T-cell (primary cell): Measurements from ENCODE around the gene ZNF664. TPM values are rescaled to one million over a fixed set of nuclear protein-coding genes. Genes with fewer than 3 reads are reported as not detected.

Source experiments
- ATAC-seq, 4 experiments: fragments of 200-7000 bp in 3 of 4; fragments of 150-1000 bp in 1 of 4; cut with Tn5 transposase; replicated peaks in 1 of 4; 1 replicate in 3 of 4; 2 replicates in 1 of 4; pipeline ENCODE4 v1.10.0; 2021; ENCODE audit warnings: moderate library complexity in 3 of 4, mild to moderate bottlenecking in 2 of 4, moderate number of reproducible peaks in 1 of 4
- CTCF ChIA-PET, 2 donors: fragments of 300-600 bp; sonication (Branson Sonifier 250); formaldehyde crosslinking; loops; one replicate each; lab custom pipeline; 2022; ENCODE audit warnings: antibody characterized with exemption in 2 of 2; lab: Charles Lee
- POLR2A ChIA-PET, 2 donors: fragments of 300-600 bp; sonication (Branson Sonifier 250); formaldehyde crosslinking; loops; one replicate each; lab custom pipeline; 2022; ENCODE audit warnings: antibody characterized with exemption in 2 of 2; lab: Charles Lee
- DNase-seq, 35 experiments: peaks; one replicate each; pipeline versions ENCODE4 v3.0.0 to v3.0.0-alpha.2; 2013 to 2023
- H3K27ac ChIP-seq: one replicate; pipeline ENCODE4 v1.5.1; 2013; ENCODE audit warnings: low read length
- H3K27me3 ChIP-seq, 2 experiments: replicated peaks in 1 of 2; 1 replicate in 1 of 2; 2 replicates in 1 of 2; pipeline versions ENCODE4 v1.6.1 to v1.7.0; 2013; ENCODE audit warnings: low read length in 1 of 2, mixed read lengths in 1 of 2; ENCODE audit not compliant: control insufficient read depth in 2 of 2, insufficient read depth in 2 of 2; ENCODE audit errors: extremely low read depth in 1 of 2
- H3K36me3 ChIP-seq, 2 donors: 1 replicate in 1 of 2; 2 replicates in 1 of 2; pipeline versions ENCODE4 v1.6.1 to v1.7.0; 2013; ENCODE audit warnings: low read length in 1 of 2; ENCODE audit not compliant: control insufficient read depth in 2 of 2, insufficient read depth in 1 of 2; ENCODE audit errors: extremely low read depth in 1 of 2
- H3K4me1 ChIP-seq, 2 experiments: 1 replicate in 1 of 2; 2 replicates in 1 of 2; pipeline versions ENCODE4 v1.6.1 to v1.7.0; 2013; ENCODE audit warnings: low read length in 2 of 2, mixed read lengths in 1 of 2; ENCODE audit not compliant: insufficient read depth in 2 of 2, control insufficient read depth in 1 of 2; ENCODE audit errors: extremely low read depth in 1 of 2
- H3K4me3 ChIP-seq, 2 donors: 1 replicate in 1 of 2; 2 replicates in 1 of 2; pipeline versions ENCODE4 v1.5.1 to v1.7.0; 2013; ENCODE audit warnings: mild to moderate bottlenecking in 2 of 2, low read length in 1 of 2, moderate library complexity in 1 of 2; ENCODE audit not compliant: control insufficient read depth in 1 of 2; ENCODE audit errors: extremely low read depth in 1 of 2
- H3K9me3 ChIP-seq: 2 replicates; pipeline ENCODE4 v1.7.0; 2013
- H3K27ac Mint-ChIP-seq, 2 donors: one replicate each; pipeline ENCODE4 v1.8.0; 2020 to 2021; ENCODE audit warnings: mild to moderate bottlenecking in 2 of 2, mixed read lengths in 2 of 2
- H3K27me3 Mint-ChIP-seq, 2 donors: one replicate each; pipeline ENCODE4 v1.8.0; 2021 to 2022; ENCODE audit warnings: mixed read lengths in 2 of 2
- H3K36me3 Mint-ChIP-seq: one replicate; pipeline ENCODE4 v1.8.0; 2021; ENCODE audit warnings: mixed read lengths
- H3K4me1 Mint-ChIP-seq, 3 donors: one replicate each; pipeline ENCODE4 v1.8.0; 2020 to 2022; ENCODE audit warnings: mixed read lengths in 3 of 3, mild to moderate bottlenecking in 1 of 3
- H3K4me3 Mint-ChIP-seq, 3 donors: one replicate each; pipeline ENCODE4 v1.8.0; 2020 to 2022; ENCODE audit warnings: mild to moderate bottlenecking in 3 of 3, mixed read lengths in 3 of 3, moderate library complexity in 3 of 3
- H3K9me3 Mint-ChIP-seq, 3 donors: one replicate each; pipeline ENCODE4 v1.8.0; 2020 to 2022; ENCODE audit warnings: mixed read lengths in 3 of 3
- WGBS: methylation state at CpG from one replicate; pipeline ENCODE4 v1.1.5; 2013; ENCODE audit warnings: missing lambda C conversion rate; ENCODE audit not compliant: insufficient coverage; 5-methylcytosine and 5-hydroxymethylcytosine counted together
- total RNA-seq, 35 experiments: library from RNA in 6 of 35; stranded (reverse) in 6 of 35; fragments of 120-200 nt in 1 of 35; gene quantifications; one replicate each; pipeline versions ENCODE4 v1.2.1 to v1.2.4 and lab custom pipeline; 2013 to 2026

Gene ZNF664
- total RNA-seq, 5 donors from 2014 or later (not counting 1 experiment from before 2014, with no cell fraction given), result 30.6 to 58.2 (median 56.1) TPM

DNA sequence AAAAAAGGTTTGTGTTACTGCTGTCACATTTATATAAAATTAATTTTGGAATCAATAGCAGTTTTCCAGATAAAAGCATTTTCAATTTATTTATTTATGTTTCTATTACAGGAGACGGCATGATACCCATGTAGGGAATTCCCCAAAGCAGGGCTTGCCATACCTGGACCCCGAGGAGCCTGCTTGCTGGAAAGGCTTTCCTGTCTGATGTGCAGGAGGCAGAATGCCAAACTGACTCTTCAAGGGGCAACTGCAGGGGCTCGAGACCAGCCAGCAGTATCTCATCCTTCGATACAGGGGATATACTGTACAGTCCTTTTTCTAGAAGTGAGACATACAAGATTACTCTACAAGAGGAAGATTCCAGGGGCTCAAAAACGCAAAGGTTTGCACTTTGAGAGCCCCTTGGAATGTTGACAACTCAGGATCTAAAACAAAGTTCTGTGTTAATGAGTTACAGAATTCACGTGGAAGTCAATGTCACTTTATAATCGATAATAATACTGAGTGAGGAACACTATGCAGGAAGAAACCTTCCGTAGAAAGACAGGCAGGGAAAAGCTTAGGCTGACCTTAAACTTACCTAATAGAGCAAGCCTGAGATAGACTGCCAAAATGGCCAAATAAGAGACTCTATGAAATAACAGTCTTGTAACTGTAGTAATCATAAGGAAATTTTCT is 38.6 kb downstream of the ZNF664 start:
- DNase-seq (no peak), ATAC-seq (no peak)
- no peaks in the 10 kb centered on the region for H3K9me3 ChIP-seq
- H3K4me3 Mint-ChIP-seq, result no peak overlapping the region
- no peak overlapping the region for H3K4me3 ChIP-seq
- H3K36me3 Mint-ChIP-seq, result peaks cover 41% of the 10 kb centered on the region
- H3K4me1 ChIP-seq, result peaks cover 9 to 10% of the 10 kb centered on the region in 2 experiments
- CTCF ChIA-PET, result no interaction called here
- no peak overlapping the region for H3K27ac ChIP-seq
- no peaks in the 10 kb centered on the region for H3K27me3 ChIP-seq
- H3K9me3 Mint-ChIP-seq, result no peaks in the 10 kb centered on the region
- no peak overlapping the region for H3K27ac Mint-ChIP-seq
- peaks cover 0 to 29% of the 10 kb centered on the region in 2 donors for H3K36me3 ChIP-seq
- POLR2A ChIA-PET, result no interaction called here
- 100% methylated on average over 3 of the region's 8 CpGs for WGBS
- peaks cover 21 to 29% (median 22%) of the 10 kb centered on the region in 3 donors for H3K4me1 Mint-ChIP-seq
- H3K27me3 Mint-ChIP-seq, result no peaks in the 10 kb centered on the region

DNA sequence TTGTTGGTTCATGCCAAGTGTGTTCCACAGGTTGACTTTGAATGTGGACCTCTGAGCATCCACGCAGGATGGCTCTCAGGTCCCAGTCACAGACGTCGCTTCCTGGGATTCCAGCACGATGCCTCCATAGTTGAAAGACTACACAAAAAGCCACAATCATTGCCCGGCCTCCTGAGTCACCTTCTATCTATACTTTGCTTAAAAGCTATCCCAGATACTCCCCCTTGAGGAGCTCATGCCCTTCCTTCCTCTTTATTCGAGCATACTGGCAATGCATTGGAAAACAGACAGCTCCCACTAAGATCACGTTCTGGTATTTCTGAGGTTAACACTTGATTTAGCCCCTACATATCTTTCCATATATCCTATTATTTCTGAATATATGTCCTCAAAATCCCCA is 40.1 kb downstream of the ZNF664 start:
- H3K9me3 Mint-ChIP-seq, result no peaks in the 10 kb centered on the region
- CTCF ChIA-PET, result no interaction called here
- POLR2A ChIA-PET, result no interaction called here
- peaks cover 7 to 14% (median 9%) of the 10 kb centered on the region in 3 donors for H3K4me1 Mint-ChIP-seq
- H3K27ac Mint-ChIP-seq, result no peak overlapping the region
- H3K4me3 Mint-ChIP-seq, result no peak overlapping the region
- H3K4me1 ChIP-seq, result no peaks in the 10 kb centered on the region
- no peak for ATAC-seq
- DNase-seq, result no peak
- no peak overlapping the region for H3K4me3 ChIP-seq
- H3K27me3 ChIP-seq, result no peaks in the 10 kb centered on the region
- no peaks in the 10 kb centered on the region for H3K27me3 Mint-ChIP-seq
- H3K9me3 ChIP-seq, result no peaks in the 10 kb centered on the region
- peaks cover 0 to 29% of the 10 kb centered on the region in 2 donors for H3K36me3 ChIP-seq
- WGBS, result 98% methylated on average over 7 of the region's 7 CpGs
- no peak overlapping the region for H3K27ac ChIP-seq
- peaks cover 37% of the 10 kb centered on the region for H3K36me3 Mint-ChIP-seq

GRCh38 chr12:124015494-124016461 is 42.8 kb downstream of the ZNF664 start:
- POLR2A ChIA-PET, result interaction anchor here (0.6 kb wide), 2 partner anchors 432 to 892 kb away, joined by 3 read pairs; no protein-coding TSS in a partner anchor
- no peaks in the 10 kb centered on the region for H3K9me3 ChIP-seq
- Mint-ChIP-seq H3K4me3 (no peak overlapping the region), H3K4me1 (peaks cover 0 to 1% (median 0%) of the 10 kb centered on the region in 3 donors), H3K9me3 (no peaks in the 10 kb centered on the region), H3K27me3 (no peaks in the 10 kb centered on the region), H3K27ac (no peak overlapping the region), H3K36me3 (peaks cover 29% of the 10 kb centered on the region)
- peaks cover 0 to 24% of the 10 kb centered on the region in 2 donors for H3K36me3 ChIP-seq
- H3K27ac ChIP-seq, result no peak overlapping the region
- H3K27me3 ChIP-seq, result no peaks in the 10 kb centered on the region
- ATAC-seq, result no peak
- no peak for DNase-seq
- 95% methylated on average over 12 of the region's 13 CpGs for WGBS
- H3K4me1 ChIP-seq, result no peaks in the 10 kb centered on the region
- no peak overlapping the region for H3K4me3 ChIP-seq
- CTCF ChIA-PET, result interaction anchor here in 1 of 2 donors (0.6 kb wide), 1 partner anchor 30 kb away, joined by 5 read pairs; no protein-coding TSS in a partner anchor

GRCh38 chr12:124017064-124017463 is 44.0 kb downstream of the ZNF664 start:
- H3K27me3 Mint-ChIP-seq, result no peaks in the 10 kb centered on the region
- Histone ChIP-seq H3K36me3 (peaks cover 0 to 17% of the 10 kb centered on the region in 2 donors), H3K27me3 (no peaks in the 10 kb centered on the region), H3K9me3 (no peaks in the 10 kb centered on the region), H3K4me3 (no peak overlapping the region), H3K4me1 (no peaks in the 10 kb centered on the region), H3K27ac (no peak overlapping the region)
- ChIA-PET POLR2A (no interaction called here), CTCF (no interaction called here)
- H3K27ac Mint-ChIP-seq, result no peak overlapping the region
- WGBS, result no CpG with 5 or more reads among the region's 2 CpGs
- peaks cover 19% of the 10 kb centered on the region for H3K36me3 Mint-ChIP-seq
- H3K4me3 Mint-ChIP-seq, result no peak overlapping the region
- H3K4me1 Mint-ChIP-seq, result no peaks in the 10 kb centered on the region
- DNase-seq, result no peak
- H3K9me3 Mint-ChIP-seq, result no peaks in the 10 kb centered on the region
- no peak for ATAC-seq

- CTCF ChIA-PET, result no interaction called here
- ATAC-seq, result no peak
- no peaks in the 10 kb centered on the region for H3K4me1 Mint-ChIP-seq
- Histone ChIP-seq H3K9me3 (no peaks in the 10 kb centered on the region), H3K27ac (no peak overlapping the region), H3K4me3 (no peak overlapping the region), H3K36me3 (peaks cover 0 to 2% of the 10 kb centered on the region in 2 donors), H3K27me3 (no peaks in the 10 kb centered on the region), H3K4me1 (no peaks in the 10 kb centered on the region)
- POLR2A ChIA-PET, result no interaction called here
- peaks cover 8% of the 10 kb centered on the region for H3K36me3 Mint-ChIP-seq
- 83% methylated on average over 1 of the region's 2 CpGs for WGBS
- no peak overlapping the region for H3K4me3 Mint-ChIP-seq
- DNase-seq, result no peak
- no peak overlapping the region for H3K27ac Mint-ChIP-seq
- no peaks in the 10 kb centered on the region for H3K27me3 Mint-ChIP-seq
- H3K9me3 Mint-ChIP-seq, result no peaks in the 10 kb centered on the region
Measured at GRCh38 chr12:124018539-124018938, 45.5 kb downstream of the ZNF664 start.

DNA sequence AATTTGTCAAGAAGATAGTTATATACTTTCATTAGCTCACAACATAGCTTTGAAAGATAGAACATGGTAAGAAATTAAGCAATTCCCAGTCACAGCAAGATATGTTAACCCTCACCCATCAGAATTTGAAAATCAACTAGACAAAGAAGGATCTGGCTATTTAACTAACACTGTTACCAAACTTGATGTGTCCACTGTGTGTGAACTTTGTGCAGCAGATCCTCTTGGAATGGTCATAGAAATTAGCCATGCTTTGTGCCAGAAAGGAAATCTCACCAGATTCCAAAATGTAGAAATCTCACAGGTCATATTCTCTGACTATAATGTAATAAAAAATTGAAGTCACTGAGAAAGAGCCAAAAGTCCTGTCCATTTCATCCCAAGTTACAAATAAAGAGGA is 46.1 kb downstream of the ZNF664 start:
- Histone ChIP-seq H3K27ac (no peak overlapping the region), H3K4me3 (no peak overlapping the region), H3K9me3 (no peaks in the 10 kb centered on the region), H3K27me3 (no peaks in the 10 kb centered on the region), H3K36me3 (no peaks in the 10 kb centered on the region), H3K4me1 (no peaks in the 10 kb centered on the region)
- CTCF ChIA-PET, result no interaction called here
- no peaks in the 10 kb centered on the region for H3K9me3 Mint-ChIP-seq
- POLR2A ChIA-PET, result no interaction called here
- no peak overlapping the region for H3K27ac Mint-ChIP-seq
- H3K36me3 Mint-ChIP-seq, result peaks cover 4% of the 10 kb centered on the region
- no peaks in the 10 kb centered on the region for H3K27me3 Mint-ChIP-seq
- H3K4me1 Mint-ChIP-seq, result peaks cover 0 to 1% (median under 1%) of the 10 kb centered on the region in 3 donors
- ATAC-seq (no peak), DNase-seq (no peak)
- H3K4me3 Mint-ChIP-seq, result no peak overlapping the region
